ENCODE measurements around the gene MAML2. TPM values are rescaled to one million over a fixed set of nuclear protein-coding genes. Genes with fewer than 3 reads are reported as not detected.

MAML2 gene
- total RNA-seq, 1 experiment from 2014 or later, result 0.11 TPM

DNA sequence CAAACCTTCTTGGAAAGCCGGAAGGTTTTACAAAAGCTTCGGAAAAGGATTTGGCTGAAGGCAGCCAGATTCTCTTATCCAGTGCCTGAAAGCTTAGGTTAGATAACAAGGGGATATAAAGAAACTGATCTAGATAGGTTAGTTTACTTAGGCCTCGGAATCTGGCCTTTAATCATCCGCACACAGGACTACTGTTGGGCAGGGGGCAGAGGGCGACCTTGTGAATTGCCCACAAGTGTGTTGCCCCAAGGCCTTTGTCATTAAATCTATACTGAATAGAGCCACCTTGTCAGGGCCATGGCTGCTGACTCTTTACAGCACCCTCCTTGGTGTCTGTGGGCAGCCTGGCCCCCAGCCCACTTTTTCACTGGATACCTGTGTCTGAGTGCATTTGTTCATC, 409.4 kb downstream of the MAML2 start:
- no peak overlapping the region for H2AFZ ChIP-seq (ENCODE audit: low read length)
- H3K36me3 ChIP-seq (ENCODE audit: insufficient read depth, low read length), result no peaks in the 10 kb centered on the region
- H3K27ac ChIP-seq (ENCODE audit: low read length), result no peak overlapping the region
- no peaks in the 10 kb centered on the region for H4K20me1 ChIP-seq (ENCODE audit: insufficient read depth, low read depth, low read length)
- H3K4me3 ChIP-seq (ENCODE audit: low read length), result no peak overlapping the region
- no peaks in the 10 kb centered on the region for H3K4me1 ChIP-seq (ENCODE audit: low read length)
- peaks cover 5% of the 10 kb centered on the region; the same call in 1 of the 2 replicates for H3K9me3 ChIP-seq (ENCODE audit: low read length)
- no peak overlapping the region for H3K4me2 ChIP-seq (ENCODE audit: low read depth, low read length, poor library complexity, severe bottlenecking)
- H3K79me2 ChIP-seq (ENCODE audit: low read length), result no peaks in the 10 kb centered on the region
- 0 out of 2 replicates have a peak, but pooled peaks cover 8% of the 10 kb centered on the region for H3K9me2 ChIP-seq (replicated peaks; ENCODE audit: insufficient read depth, low read length)
- H3K9ac ChIP-seq (ENCODE audit: low read length), result no peak overlapping the region
- H3K27me3 ChIP-seq (ENCODE audit: low read length), result no peaks in the 10 kb centered on the region
- no peak for DNase-seq

GRCh38 chr11:95931916-95932315, 411.1 kb downstream of the MAML2 start:
- Histone ChIP-seq H3K9me2 (replicated peaks; ENCODE audit: insufficient read depth, low read length) (0 out of 2 replicates have a peak, but pooled peaks cover 8% of the 10 kb centered on the region), H4K20me1 (ENCODE audit: insufficient read depth, low read depth, low read length) (no peaks in the 10 kb centered on the region), H3K4me3 (ENCODE audit: low read length) (no peak overlapping the region), H3K9me3 (ENCODE audit: low read length) (peaks cover 5% of the 10 kb centered on the region; the same call in 1 of the 2 replicates), H3K36me3 (ENCODE audit: insufficient read depth, low read length) (no peaks in the 10 kb centered on the region), H3K27ac (ENCODE audit: low read length) (no peak overlapping the region), H3K27me3 (ENCODE audit: low read length) (no peaks in the 10 kb centered on the region), H2AFZ (ENCODE audit: low read length) (no peak overlapping the region), H3K9ac (ENCODE audit: low read length) (no peak overlapping the region), H3K4me2 (ENCODE audit: low read depth, low read length, poor library complexity, severe bottlenecking) (no peak overlapping the region), H3K4me1 (ENCODE audit: low read length) (no peaks in the 10 kb centered on the region), H3K79me2 (ENCODE audit: low read length) (no peaks in the 10 kb centered on the region)
- no peak for DNase-seq

GRCh38 chr11:95930948-95931347, 412.0 kb downstream of the MAML2 start:
- Histone ChIP-seq H3K27me3 (ENCODE audit: low read length) (no peaks in the 10 kb centered on the region), H3K9me2 (replicated peaks; ENCODE audit: insufficient read depth, low read length) (0 out of 2 replicates have a peak, but pooled peaks cover 8% of the 10 kb centered on the region), H3K4me1 (ENCODE audit: low read length) (no peaks in the 10 kb centered on the region), H3K27ac (ENCODE audit: low read length) (no peak overlapping the region), H2AFZ (ENCODE audit: low read length) (no peak overlapping the region), H3K79me2 (ENCODE audit: low read length) (no peaks in the 10 kb centered on the region), H3K36me3 (ENCODE audit: insufficient read depth, low read length) (no peaks in the 10 kb centered on the region), H3K9me3 (ENCODE audit: low read length) (peaks cover 5% of the 10 kb centered on the region; the same call in 1 of the 2 replicates), H3K9ac (ENCODE audit: low read length) (no peak overlapping the region), H3K4me3 (ENCODE audit: low read length) (no peak overlapping the region), H3K4me2 (ENCODE audit: low read depth, low read length, poor library complexity, severe bottlenecking) (no peak overlapping the region), H4K20me1 (ENCODE audit: insufficient read depth, low read depth, low read length) (no peaks in the 10 kb centered on the region)
- DNase-seq, result no peak

- Histone ChIP-seq H3K9me3 (ENCODE audit: low read length) (peaks cover 1% of the 10 kb centered on the region; the same call in 1 of the 2 replicates), H3K4me3 (ENCODE audit: low read length) (no peak overlapping the region), H3K9ac (ENCODE audit: low read length) (no peak overlapping the region), H3K79me2 (ENCODE audit: low read length) (peaks cover 34% of the 10 kb centered on the region), H3K27ac (ENCODE audit: low read length) (no peak overlapping the region), H3K4me1 (ENCODE audit: low read length) (peaks cover 24% of the 10 kb centered on the region), H3K4me2 (ENCODE audit: low read depth, low read length, poor library complexity, severe bottlenecking) (no peak overlapping the region), H2AFZ (ENCODE audit: low read length) (no peak overlapping the region), H4K20me1 (ENCODE audit: insufficient read depth, low read depth, low read length) (no peaks in the 10 kb centered on the region), H3K27me3 (ENCODE audit: low read length) (no peaks in the 10 kb centered on the region), H3K36me3 (ENCODE audit: insufficient read depth, low read length) (no peaks in the 10 kb centered on the region), H3K9me2 (replicated peaks; ENCODE audit: insufficient read depth, low read length) (no peaks in the 10 kb centered on the region)
- DNase-seq, result no peak
These were observed 416.3 kb downstream of the MAML2 start for GRCh38 chr11:95926726-95927125.

Small RNA genes lying within 50 kb of the gene (small RNA-seq; reads per million reads assigned to genes)
- gene MIR1260B, result not detected

Other genes with a start within 250 kb of the MAML2 start
- 39.4 and 88.6 TPM in 2 replicates for gene CCDC82, start 46.7 kb upstream of the MAML2 start, total RNA-seq (2014; rRNA removed; shearing (Covaris generic); ENCODE audit: low replicate concordance)
- 17.4 and 18.6 TPM in 2 replicates for gene JRKL, start 46.8 kb upstream of the MAML2 start, total RNA-seq (2014; rRNA removed; shearing (Covaris generic); ENCODE audit: low replicate concordance)

All from Karpas-422 (cell line).